Measurements from ENCODE around the gene GTPBP4. TPM values are rescaled to one million over a fixed set of nuclear protein-coding genes. Genes with fewer than 3 reads are reported as not detected.

The GTPBP4 gene
- total RNA-seq, 1 donor from 2014 or later, result 45.0 TPM

- no peak for DNase-seq (ENCODE audit: low read depth)
- peaks cover 4% of the 10 kb centered on the region for H3K27me3 ChIP-seq (ENCODE audit: control insufficient read depth, insufficient read depth, low read length)
- no peak overlapping the region for H3K4me3 ChIP-seq (ENCODE audit: low read depth, low read length)
- TF ChIP-seq CTCF (IDR thresholded peaks at IDR 0.05; ENCODE audit: insufficient read depth, low read length, severe bottlenecking), result no peak
- no peak for FAIRE-seq
- H3K36me3 ChIP-seq (ENCODE audit: control insufficient read depth, insufficient read depth, low read length), result no peaks in the 10 kb centered on the region
These were observed 33.0 kb upstream of the GTPBP4 start for GRCh38 chr10:955127-955819.

DNA sequence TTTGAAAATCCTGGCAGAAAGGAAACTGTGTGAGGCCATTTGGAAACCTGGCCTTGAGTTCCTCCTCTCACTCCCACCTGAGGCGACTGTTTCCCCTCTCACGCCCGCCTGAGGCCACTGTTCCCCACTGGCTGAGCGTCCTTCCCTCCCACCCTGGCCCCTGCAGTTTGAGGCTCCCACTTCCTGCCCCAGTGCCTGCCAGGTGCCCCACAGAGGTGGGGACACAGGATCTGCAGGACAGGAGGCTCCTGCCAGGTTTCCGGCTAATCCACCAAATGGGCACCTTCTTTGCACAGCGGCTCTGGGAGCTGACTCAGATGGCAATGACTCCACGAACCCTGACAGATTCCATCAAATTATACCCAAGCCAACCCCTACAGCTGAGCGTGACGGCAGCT, 32.4 kb upstream of the GTPBP4 start:
- FAIRE-seq (no peak), DNase-seq (ENCODE audit: low read depth) (no peak)
- H3K4me3 ChIP-seq (ENCODE audit: low read depth, low read length), result no peak overlapping the region
- no peaks in the 10 kb centered on the region for H3K36me3 ChIP-seq (ENCODE audit: control insufficient read depth, insufficient read depth, low read length)
- peaks cover 4% of the 10 kb centered on the region for H3K27me3 ChIP-seq (ENCODE audit: control insufficient read depth, insufficient read depth, low read length)
- no peak for TF ChIP-seq CTCF (IDR thresholded peaks at IDR 0.05; ENCODE audit: insufficient read depth, low read length, severe bottlenecking)

DNA sequence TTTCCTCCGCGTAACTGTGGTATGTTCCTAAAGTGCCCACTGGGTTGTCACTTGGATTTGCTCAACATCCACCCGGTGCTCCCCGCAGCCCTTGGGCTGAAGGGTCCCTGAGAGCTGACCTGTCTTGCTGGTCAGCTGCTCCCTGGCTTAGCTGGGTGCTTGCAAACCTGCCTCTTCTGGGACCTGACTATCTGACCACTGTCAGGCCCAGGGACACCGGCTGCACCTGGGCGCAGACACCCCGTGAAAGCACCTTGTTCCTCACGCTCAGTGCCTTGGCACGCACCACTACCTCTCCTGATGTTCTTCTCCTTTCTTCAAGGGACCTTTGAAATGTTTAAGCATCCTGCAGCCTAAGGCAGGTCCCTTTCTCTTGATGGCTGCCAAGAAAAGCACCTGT, 30.1 kb upstream of the GTPBP4 start:
- no peak for FAIRE-seq
- no peak for TF ChIP-seq CTCF (IDR thresholded peaks at IDR 0.05; ENCODE audit: insufficient read depth, low read length, severe bottlenecking)
- DNase-seq (ENCODE audit: low read depth), result no peak
- Histone ChIP-seq H3K27me3 (ENCODE audit: control insufficient read depth, insufficient read depth, low read length) (peaks cover 4% of the 10 kb centered on the region), H3K4me3 (ENCODE audit: low read depth, low read length) (no peak overlapping the region), H3K36me3 (ENCODE audit: control insufficient read depth, insufficient read depth, low read length) (no peaks in the 10 kb centered on the region)

GRCh38 chr10:958856-959255, 29.4 kb upstream of the GTPBP4 start:
- H3K4me3 ChIP-seq (ENCODE audit: low read depth, low read length), result no peak overlapping the region
- peaks cover 4% of the 10 kb centered on the region for H3K27me3 ChIP-seq (ENCODE audit: control insufficient read depth, insufficient read depth, low read length)
- DNase-seq (ENCODE audit: low read depth), result no peak
- FAIRE-seq, result no peak
- H3K36me3 ChIP-seq (ENCODE audit: control insufficient read depth, insufficient read depth, low read length), result no peaks in the 10 kb centered on the region
- TF ChIP-seq CTCF (IDR thresholded peaks at IDR 0.05; ENCODE audit: insufficient read depth, low read length, severe bottlenecking), result no peak

DNA sequence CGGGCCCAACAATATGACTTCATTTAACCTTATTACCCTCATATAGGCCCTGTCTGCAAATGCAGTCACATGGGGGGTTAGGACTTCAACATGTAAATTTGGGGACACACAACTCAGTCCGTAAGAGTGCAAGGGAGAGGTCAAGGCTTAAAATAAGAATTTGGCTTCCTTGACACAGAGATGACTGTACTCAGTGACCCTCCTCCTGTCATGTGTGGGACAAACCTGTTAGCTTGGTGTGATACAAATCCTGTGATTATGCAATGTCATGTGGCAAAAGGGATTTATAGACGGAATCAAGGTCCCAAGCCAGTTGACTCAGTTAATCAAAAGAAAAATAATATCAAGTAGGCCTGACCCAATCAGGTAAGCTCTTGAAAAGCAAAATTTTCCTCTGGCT, 25.9 kb upstream of the GTPBP4 start:
- no peak for FAIRE-seq

More for the DNA sequence above, 25.9 kb upstream of the GTPBP4 start:
- no peaks in the 10 kb centered on the region for H3K27me3 ChIP-seq (ENCODE audit: control insufficient read depth, insufficient read depth, low read length)
- H3K36me3 ChIP-seq (ENCODE audit: control insufficient read depth, insufficient read depth, low read length), result no peaks in the 10 kb centered on the region
- no peak overlapping the region for H3K4me3 ChIP-seq (ENCODE audit: low read depth, low read length)
- no peak for DNase-seq (ENCODE audit: low read depth)
- no peak for TF ChIP-seq CTCF (IDR thresholded peaks at IDR 0.05; ENCODE audit: insufficient read depth, low read length, severe bottlenecking)
